SK-N-SH (cell line): ENCODE measurements around the gene MTHFS. TPM values are rescaled to one million over a fixed set of nuclear protein-coding genes. Genes with fewer than 3 reads are reported as not detected.
A peak's percentile ranks its signal among the peaks of the same experiment; 100 is the strongest.

Experiments
- CTCF ChIA-PET: fragments of 300-600, 350-600 bp; formaldehyde crosslinking; extraction: SDS; loops from one replicate; lab custom pipeline; 2021; lab: Yijun Ruan, JAX
- POLR2A ChIA-PET: fragments of 350-600 bp; sonication (Branson Sonifier 250); formaldehyde crosslinking; extraction: SDS; loops from one replicate; lab custom pipeline; 2020; ENCODE audit warnings: antibody characterized with exemption, inconsistent platforms; lab: Yijun Ruan, JAX
- DNase-seq: peaks from one replicate; pipeline ENCODE4 v3.0.0; 2012
- H2AFZ ChIP-seq: fragments of 200-600 bp; sonication (generic); 2 replicates; pipeline ENCODE4 v1.8.1; 2016; ENCODE audit warnings: antibody characterized with exemption, mild to moderate bottlenecking, low read depth
- H3F3A ChIP-seq: fragments of 200-600 bp; sonication (generic); replicated peaks from 2 replicates; pipeline ENCODE3; 2016; ENCODE audit warnings: antibody characterized with exemption, mild to moderate bottlenecking; ENCODE audit not compliant: insufficient read depth
- H3K27ac ChIP-seq, 2 experiments: fragments of 200-500 bp in 1 of 2; fragments of 200-600 bp in 1 of 2; sonication (Bioruptor generic) in 1 of 2; sonication (generic), shearing (Covaris generic) in 1 of 2; 2 replicates each; pipeline versions ENCODE4 v1.5.1 to v1.6.1; 2014 to 2016; ENCODE audit warnings: low read depth in 2 of 2, inconsistent platforms in 1 of 2, low read length in 1 of 2, mild to moderate bottlenecking in 1 of 2, mixed read lengths in 1 of 2
- H3K27me3 ChIP-seq: fragments of 200-600 bp; sonication (generic), shearing (Covaris generic); 2 replicates; pipeline ENCODE4 v1.6.1; 2016; ENCODE audit warnings: mixed run types; ENCODE audit not compliant: insufficient read depth
- H3K36me3 ChIP-seq, 2 experiments: fragments of 200-500 bp in 1 of 2; fragments of 200-600 bp in 1 of 2; sonication (Bioruptor generic) in 1 of 2; sonication (generic) in 1 of 2; replicated peaks in 1 of 2; 2 replicates each; pipeline versions ENCODE3 to v1.5.1; 2014 to 2016; ENCODE audit warnings: low read length in 1 of 2, mild to moderate bottlenecking in 1 of 2; ENCODE audit not compliant: insufficient read depth in 2 of 2, control insufficient read depth in 1 of 2
- H3K4me1 ChIP-seq, 2 experiments: fragments of 200-500 bp in 1 of 2; fragments of 200-600 bp in 1 of 2; sonication (Bioruptor generic) in 1 of 2; sonication (generic), shearing (Covaris generic) in 1 of 2; 2 replicates each; pipeline versions ENCODE4 v1.5.1 to v1.6.1; 2014 to 2016; ENCODE audit warnings: low read depth in 1 of 2, low read length in 1 of 2, mixed run types in 1 of 2; ENCODE audit not compliant: insufficient read depth in 2 of 2, control insufficient read depth in 1 of 2
- H3K4me2 ChIP-seq: fragments of 200-600 bp; sonication (generic), shearing (Covaris generic); 2 replicates; pipeline ENCODE4 v1.6.1; 2017; ENCODE audit warnings: mixed run types
- H3K4me3 ChIP-seq, 2 experiments: fragments of 200-500 bp in 1 of 2; fragments of 200-600 bp in 1 of 2; sonication (Bioruptor generic) in 1 of 2; sonication (generic), shearing (Covaris generic) in 1 of 2; 2 replicates each; pipeline versions ENCODE4 v1.5.1 to v1.8.1; 2014 to 2016; ENCODE audit warnings: low read depth in 2 of 2, inconsistent platforms in 1 of 2, low read length in 1 of 2, mild to moderate bottlenecking in 1 of 2, mixed read lengths in 1 of 2, moderate library complexity in 1 of 2
- H3K79me2 ChIP-seq: fragments of 200-600 bp; sonication (generic); 2 replicates; pipeline ENCODE4 v1.8.1; 2017; ENCODE audit warnings: mild to moderate bottlenecking; ENCODE audit not compliant: insufficient read depth
- H3K9ac ChIP-seq: fragments of 200-600 bp; sonication (generic); 2 replicates; pipeline ENCODE4 v1.6.1; 2017; ENCODE audit warnings: mixed run types
- H3K9me2 ChIP-seq: fragments of 200-600 bp; sonication (generic); 2 replicates; pipeline ENCODE4 v1.6.1; 2017; ENCODE audit warnings: mixed run types
- H3K9me3 ChIP-seq: fragments of 200-600 bp; sonication (generic); 2 replicates; pipeline ENCODE4 v1.6.1; 2017; ENCODE audit warnings: mixed run types, mild to moderate bottlenecking, moderate library complexity
- H4K20me1 ChIP-seq: fragments of 200-600 bp; sonication (generic); 2 replicates; pipeline ENCODE4 v1.6.1; 2017; ENCODE audit warnings: mild to moderate bottlenecking, mixed run types; ENCODE audit not compliant: insufficient read depth
- FOXM1 ChIP-seq: IDR thresholded peaks from 2 replicates; pipeline ENCODE4 v1.4.0; 2012; ENCODE audit warnings: low read depth, mild to moderate bottlenecking
- GATA2 ChIP-seq: sonication (generic); formaldehyde crosslinking; IDR thresholded peaks from 2 replicates; pipeline ENCODE4 v1.5.0; 2020; ENCODE audit warnings: mild to moderate bottlenecking, missing genetic modification reagents
- IRF3 ChIP-seq: fragments of 150-350 bp; IDR thresholded peaks from 2 replicates; pipeline ENCODE4 v1.6.1; 2016; ENCODE audit warnings: mild to moderate bottlenecking, low read depth, low read length
- JUND ChIP-seq: IDR thresholded peaks from 2 replicates; pipeline ENCODE4 v1.4.0; 2012
- MAX ChIP-seq: IDR thresholded peaks from 2 replicates; pipeline ENCODE4 v1.4.0; 2012; ENCODE audit warnings: low read depth
- MEF2A ChIP-seq: IDR thresholded peaks from 2 replicates; pipeline ENCODE4 v1.4.0; 2012; ENCODE audit warnings: low read depth, borderline replicate concordance
- MXI1 ChIP-seq: IDR thresholded peaks from 2 replicates; pipeline ENCODE4 v1.6.1; 2012; ENCODE audit warnings: mild to moderate bottlenecking, low read depth, low read length, improper control_type of control experiment
- NFIC ChIP-seq: IDR thresholded peaks from 2 replicates; pipeline ENCODE4 v1.4.0; 2012; ENCODE audit warnings: borderline replicate concordance
- PBX3 ChIP-seq: IDR thresholded peaks from 2 replicates; pipeline ENCODE4; 2012
- POLR2AphosphoS5 ChIP-seq: IDR thresholded peaks from 2 replicates; pipeline ENCODE4 v1.6.1; 2012; ENCODE audit warnings: low read depth, low read length
- RAD21 ChIP-seq: IDR thresholded peaks from 2 replicates; pipeline ENCODE4 v1.6.1; 2012; ENCODE audit warnings: mild to moderate bottlenecking, low read length
- RCOR1 ChIP-seq: fragments of 150-350 bp; IDR thresholded peaks from 2 replicates; pipeline ENCODE4 v1.6.1; 2017; ENCODE audit warnings: antibody characterized with exemption, low read length
- RFX5 ChIP-seq: IDR thresholded peaks from 2 replicates; pipeline ENCODE4 v1.6.1; 2012; ENCODE audit warnings: mild to moderate bottlenecking, improper control_type of control experiment, low read length
- TAF1 ChIP-seq: IDR thresholded peaks from 2 replicates; pipeline ENCODE4 v1.6.1; 2012; ENCODE audit warnings: low read depth, mild to moderate bottlenecking, low read length, moderate library complexity, borderline replicate concordance
- TEAD4 ChIP-seq: IDR thresholded peaks from 2 replicates; pipeline ENCODE4 v1.4.0; 2012; ENCODE audit warnings: mild to moderate bottlenecking, borderline replicate concordance; ENCODE audit not compliant: insufficient read depth
- USF1 ChIP-seq: IDR thresholded peaks from 2 replicates; pipeline ENCODE4 v1.4.0; 2012; ENCODE audit warnings: low read depth, borderline replicate concordance
- ZBTB33 ChIP-seq: IDR thresholded peaks from 2 replicates; pipeline ENCODE4 v1.4.0; 2012; ENCODE audit warnings: low read depth, borderline replicate concordance
- WGBS: methylation state at CpG from one replicate; pipeline ENCODE4 v1.1.6; 2017; ENCODE audit warnings: low lambda C conversion rate; 5-methylcytosine and 5-hydroxymethylcytosine counted together
- polyA plus RNA-seq, 3 experiments: library from polyadenylated mRNA; depleted of rRNA; stranded (reverse); fragments of >200 nt; gene quantifications; 2 replicates each; pipeline ENCODE4 v1.2.3, GENCODE V29; 2012

MTHFS gene
- polyA plus RNA-seq, 1 of the 3 experiments (the other 2 are of a cell fraction), result 21.9 TPM

GRCh38 chr15:79924379-79924778, 27.6 kb upstream of the MTHFS start:
- H3K79me2 ChIP-seq, result peaks cover 33% of the 10 kb centered on the region
- peaks cover 5 to 18% of the 10 kb centered on the region in 2 experiments for H3K36me3 ChIP-seq
- POLR2A ChIA-PET, result no interaction called here
- H3K4me2 ChIP-seq, result peak overlapping the region; percentile 87
- H3K9ac ChIP-seq, result peak overlapping the region; percentile 94
- peak overlapping the region; percentile 95 to 98 for H3K4me3 ChIP-seq
- H3K4me1 ChIP-seq, result no peaks in the 10 kb centered on the region; a peak in 2 of 4 replicates
- H3K9me2 ChIP-seq, result no peaks in the 10 kb centered on the region
- peaks cover 18% of the 10 kb centered on the region for H3F3A ChIP-seq
- peak overlapping the region; percentile 99 for H2AFZ ChIP-seq
- 90% methylated on average over 24 of the region's 24 CpGs for WGBS
- CTCF ChIA-PET, result no interaction called here
- no peak for DNase-seq
- no peaks in the 10 kb centered on the region for H4K20me1 ChIP-seq
- H3K27me3 ChIP-seq, result no peaks in the 10 kb centered on the region
- H3K27ac ChIP-seq, result peak overlapping the region; percentile 88 to 91; a peak in 3 of 4 replicates
- TF ChIP-seq GATA2 (CRISPR knock-in tag) (no peak), IRF3 (no peak), FOXM1 (no peak), PBX3 (no peak), TAF1 (no peak), TEAD4 (no peak), RFX5 (no peak), USF1 (no peak), JUND (no peak), RAD21 (no peak), MXI1 (no peak), POLR2AphosphoS5 (no peak), MEF2A (no peak), NFIC (no peak), MAX (no peak), ZBTB33 (no peak), RCOR1 (no peak)
- TF ChIP-seq, all 33 proteins: peak for 0
- no peaks in the 10 kb centered on the region for H3K9me3 ChIP-seq
